ENCODE measurements around the gene SLC17A3. TPM values are rescaled to one million over a fixed set of nuclear protein-coding genes. Genes with fewer than 3 reads are reported as not detected.

The SLC17A3 gene
- total and polyA plus RNA-seq, 2 donors (not counting 3 experiments of a cell fraction or from before 2014, with no cell fraction given), result not detected

DNA sequence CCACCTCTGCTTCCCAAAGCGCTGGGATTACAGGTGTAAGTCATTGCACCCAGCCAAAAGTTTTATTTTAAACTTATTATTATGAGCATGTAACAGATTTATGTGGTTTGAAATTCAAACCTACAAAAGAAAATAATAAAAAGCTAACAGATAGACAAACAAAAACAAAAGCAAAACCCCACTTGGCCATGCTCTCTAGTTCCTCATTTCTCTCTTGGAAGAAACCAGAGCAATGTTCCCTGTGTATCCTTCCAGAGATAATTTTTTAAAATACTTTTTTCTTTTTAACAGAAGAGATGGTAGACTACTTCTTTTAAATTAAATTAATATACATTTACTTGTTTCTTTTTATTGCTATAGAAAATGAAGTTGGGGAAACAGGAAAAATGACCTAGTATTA, 28.0 kb upstream of the SLC17A3 start:
- Histone ChIP-seq H3K27me3 (ENCODE audit: control insufficient read depth in 2 of 2, insufficient read depth in 2 of 2, low read length in 2 of 2) (peaks cover 2 to 6% of the 10 kb centered on the region in 2 experiments), H3K4me2 (ENCODE audit: insufficient read depth, low read length) (no peak overlapping the region), H2AFZ (ENCODE audit: low read depth, low read length) (no peak overlapping the region), H3K4me3 (replicated peaks in 1 of 3; ENCODE audit: insufficient read depth in 1 of 3, low read depth in 1 of 3, low read length in 3 of 3) (no peak overlapping the region), H3K79me2 (ENCODE audit: control insufficient read depth, insufficient read depth, low read length) (no peaks in the 10 kb centered on the region), H3K27ac (ENCODE audit: insufficient read depth, low read depth, low read length) (no peak overlapping the region), H3K9me1 (replicated peaks; ENCODE audit: control insufficient read depth, extremely low read depth, insufficient read depth, low read length) (no peaks in the 10 kb centered on the region), H4K20me1 (replicated peaks; ENCODE audit: control insufficient read depth, extremely low read depth, insufficient read depth, low read length) (no peaks in the 10 kb centered on the region), H3K4me1 (ENCODE audit: control insufficient read depth, extremely low read depth, insufficient read depth, low read length) (no peaks in the 10 kb centered on the region), H3K36me3 (ENCODE audit: control insufficient read depth in 2 of 2, extremely low read depth in 1 of 2, insufficient read depth in 2 of 2, low read length in 2 of 2) (no peaks in the 10 kb centered on the region), H3K9me3 (replicated peaks; ENCODE audit: control insufficient read depth, insufficient read depth, low read length) (no peaks in the 10 kb centered on the region), H3K9ac (replicated peaks; ENCODE audit: extremely low read depth, insufficient read depth, low read length) (no peak overlapping the region)
- no TSS peak for BruUV-seq (replicated peaks)
- dilution Hi-C loops (cut with MboI; ENCODE audit: extremely low pct_ligation_motif_present, low sequenced_read_pairs), result no loop called here
- DNase-seq (ENCODE audit: low read depth, low spot score) (no peak), FAIRE-seq (no peak)
- CTCF ChIA-PET, result interaction anchor here (0.6 to 3.9 kb wide), 3 partner anchors 12 to 183 kb away, joined by 3 to 19 read pairs (median 10); no protein-coding TSS in a partner anchor
- POLR2A ChIA-PET, result no interaction called here
- no peak for TF ChIP-seq POLR2AphosphoS5 (IDR thresholded peaks at IDR 0.05; ENCODE audit: insufficient read depth, low read depth, low read length)
- TF ChIP-seq JUN (IDR thresholded peaks at IDR 0.05; ENCODE audit: borderline replicate concordance, insufficient read depth, insufficient read length, low read depth), result no peak
- TF ChIP-seq EZH2 (IDR thresholded peaks at IDR 0.05; ENCODE audit: borderline replicate concordance, low read depth, low read length, severe bottlenecking), result no peak
- intact Hi-C loops (cut with micrococcal nuclease), result no loop called here

DNA sequence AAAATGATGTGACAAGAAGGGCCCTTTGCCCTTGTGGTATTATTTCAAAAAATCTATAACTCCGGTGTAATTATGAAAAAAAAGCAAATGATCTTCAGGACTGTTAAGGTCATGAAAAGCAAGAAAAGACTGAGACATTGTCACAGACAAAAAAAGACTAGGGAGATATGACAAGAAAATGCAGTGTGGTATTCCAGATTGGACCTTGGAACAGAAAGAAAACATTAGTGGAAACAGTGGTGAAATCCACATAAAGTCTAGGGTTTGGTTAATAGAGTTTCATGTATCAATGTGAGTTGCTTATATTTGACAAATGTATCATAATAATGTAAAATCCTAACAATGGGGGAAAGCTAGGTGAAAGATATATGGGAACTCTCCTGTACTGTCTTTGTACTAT, 26.8 kb upstream of the SLC17A3 start:
- ChIA-PET POLR2A (interaction anchor here (0.6 kb wide), 1 partner anchor 1360 kb away, joined by 6 read pairs; no protein-coding TSS in a partner anchor), CTCF (interaction anchor here (1.2 to 3.9 kb wide), 3 partner anchors 10 to 182 kb away, joined by 3 to 19 read pairs (median 10); no protein-coding TSS in a partner anchor)
- TF ChIP-seq POLR2A (IDR thresholded peaks at IDR 0.05; ENCODE audit: low read depth, low read length) (no peak), GATA2 (IDR thresholded peaks at IDR 0.05; ENCODE audit: insufficient read depth, insufficient read length, low read depth, low read length) (no peak), MYC (IDR thresholded peaks at IDR 0.05; ENCODE audit: low read depth, low read length) (no peak), JUN (IDR thresholded peaks at IDR 0.05; ENCODE audit: borderline replicate concordance, insufficient read depth, insufficient read length, low read depth) (no peak), POLR2AphosphoS5 (IDR thresholded peaks at IDR 0.05; ENCODE audit: insufficient read depth, low read depth, low read length) (no peak), FOS (IDR thresholded peaks at IDR 0.05; ENCODE audit: borderline replicate concordance, insufficient read depth, low read length) (no peak), EZH2 (IDR thresholded peaks at IDR 0.05; ENCODE audit: borderline replicate concordance, low read depth, low read length, severe bottlenecking) (no peak)
- TF ChIP-seq, protein P1, sequence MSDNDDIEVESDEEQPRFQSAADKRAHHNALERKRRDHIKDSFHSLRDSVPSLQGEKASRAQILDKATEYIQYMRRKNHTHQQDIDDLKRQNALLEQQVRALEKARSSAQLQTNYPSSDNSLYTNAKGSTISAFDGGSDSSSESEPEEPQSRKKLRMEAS (IDR thresholded peaks at IDR 0.05; ENCODE audit: insufficient read depth, insufficient read length), result no peak
- TF ChIP-seq, protein P2, sequence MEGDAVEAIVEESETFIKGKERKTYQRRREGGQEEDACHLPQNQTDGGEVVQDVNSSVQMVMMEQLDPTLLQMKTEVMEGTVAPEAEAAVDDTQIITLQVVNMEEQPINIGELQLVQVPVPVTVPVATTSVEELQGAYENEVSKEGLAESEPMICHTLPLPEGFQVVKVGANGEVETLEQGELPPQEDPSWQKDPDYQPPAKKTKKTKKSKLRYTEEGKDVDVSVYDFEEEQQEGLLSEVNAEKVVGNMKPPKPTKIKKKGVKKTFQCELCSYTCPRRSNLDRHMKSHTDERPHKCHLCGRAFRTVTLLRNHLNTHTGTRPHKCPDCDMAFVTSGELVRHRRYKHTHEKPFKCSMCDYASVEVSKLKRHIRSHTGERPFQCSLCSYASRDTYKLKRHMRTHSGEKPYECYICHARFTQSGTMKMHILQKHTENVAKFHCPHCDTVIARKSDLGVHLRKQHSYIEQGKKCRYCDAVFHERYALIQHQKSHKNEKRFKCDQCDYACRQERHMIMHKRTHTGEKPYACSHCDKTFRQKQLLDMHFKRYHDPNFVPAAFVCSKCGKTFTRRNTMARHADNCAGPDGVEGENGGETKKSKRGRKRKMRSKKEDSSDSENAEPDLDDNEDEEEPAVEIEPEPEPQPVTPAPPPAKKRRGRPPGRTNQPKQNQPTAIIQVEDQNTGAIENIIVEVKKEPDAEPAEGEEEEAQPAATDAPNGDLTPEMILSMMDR (IDR thresholded peaks at IDR 0.05; ENCODE audit: extremely low read depth in 1 of 2, insufficient read depth in 1 of 2, low read depth in 1 of 2, low read length in 2 of 2), result no peak
- dilution Hi-C loops (cut with MboI; ENCODE audit: extremely low pct_ligation_motif_present, low sequenced_read_pairs) (no loop called here), intact Hi-C loops (cut with micrococcal nuclease) (no loop called here)
- Histone ChIP-seq H3K27me3 (ENCODE audit: control insufficient read depth in 2 of 2, insufficient read depth in 2 of 2, low read length in 2 of 2) (peaks cover 2 to 6% of the 10 kb centered on the region in 2 experiments), H3K36me3 (ENCODE audit: control insufficient read depth in 2 of 2, extremely low read depth in 1 of 2, insufficient read depth in 2 of 2, low read length in 2 of 2) (no peaks in the 10 kb centered on the region), H4K20me1 (replicated peaks; ENCODE audit: control insufficient read depth, extremely low read depth, insufficient read depth, low read length) (no peaks in the 10 kb centered on the region), H3K4me2 (ENCODE audit: insufficient read depth, low read length) (no peak overlapping the region), H3K9me3 (replicated peaks; ENCODE audit: control insufficient read depth, insufficient read depth, low read length) (no peaks in the 10 kb centered on the region), H3K4me3 (replicated peaks in 1 of 3; ENCODE audit: insufficient read depth in 1 of 3, low read depth in 1 of 3, low read length in 3 of 3) (no peak overlapping the region), H3K79me2 (ENCODE audit: control insufficient read depth, insufficient read depth, low read length) (no peaks in the 10 kb centered on the region), H3K4me1 (ENCODE audit: control insufficient read depth, extremely low read depth, insufficient read depth, low read length) (no peaks in the 10 kb centered on the region), H3K9me1 (replicated peaks; ENCODE audit: control insufficient read depth, extremely low read depth, insufficient read depth, low read length) (no peaks in the 10 kb centered on the region), H3K9ac (replicated peaks; ENCODE audit: extremely low read depth, insufficient read depth, low read length) (no peak overlapping the region), H3K27ac (ENCODE audit: insufficient read depth, low read depth, low read length) (no peak overlapping the region), H2AFZ (ENCODE audit: low read depth, low read length) (no peak overlapping the region)
- FAIRE-seq (peak; percentile 42), DNase-seq (ENCODE audit: low read depth, low spot score) (no peak)
- no TSS peak for BruUV-seq (replicated peaks)
